H1 (cell line): ENCODE data around the gene KHSRP. TPM values are rescaled to one million over a fixed set of nuclear protein-coding genes. Genes with fewer than 3 reads are reported as not detected.
A peak's percentile ranks its signal among the peaks of the same experiment; 100 is the strongest.

Experiments used
- CTCF ChIA-PET: fragments of 300-600 bp; sonication (Branson Sonifier 250); formaldehyde crosslinking; loops from one replicate; lab custom pipeline; 2021; ENCODE audit not compliant: partially characterized antibody; lab: Charles Lee
- POLR2A ChIA-PET: fragments of 300-600 bp; sonication (Branson Sonifier 250); formaldehyde crosslinking; loops from one replicate; lab custom pipeline; 2021; ENCODE audit warnings: inconsistent platforms; ENCODE audit not compliant: partially characterized antibody; lab: Charles Lee
- DNase-seq, 2 experiments: peaks; one replicate each; pipeline versions ENCODE4 v3.0.0 to v3.0.0-alpha.2; 2010 to 2022; ENCODE audit warnings: low spot score in 2 of 2, low read depth in 1 of 2, mixed read lengths in 1 of 2
- FAIRE-seq: peaks from 2 replicates; lab custom pipeline; 2011; peaks lifted over from hg19 to GRCh38; lab: Jason Lieb, UNC
- H2AFZ ChIP-seq: 2 replicates; pipeline ENCODE4 v1.8.1; 2012; ENCODE audit warnings: low read length, inconsistent platforms
- H2AK5ac ChIP-seq: 2 replicates; pipeline ENCODE4 v1.6.1; 2013; ENCODE audit warnings: low read depth, low read length
- H2BK120ac ChIP-seq: replicated peaks from 2 replicates; pipeline ENCODE3; 2013; ENCODE audit warnings: low read depth, low read length, inconsistent platforms
- H2BK12ac ChIP-seq: 2 replicates; pipeline ENCODE4 v1.6.1; 2013; ENCODE audit warnings: low read depth, low read length
- H2BK15ac ChIP-seq: 2 replicates; pipeline ENCODE4 v1.6.1; 2013; ENCODE audit warnings: low read length
- H2BK20ac ChIP-seq: 2 replicates; pipeline ENCODE4 v1.6.1; 2013; ENCODE audit warnings: low read length
- H2BK5ac ChIP-seq: 2 replicates; pipeline ENCODE4 v1.6.1; 2013; ENCODE audit warnings: low read depth, low read length
- H3K14ac ChIP-seq: 2 replicates; pipeline ENCODE4 v1.6.1; 2013; ENCODE audit warnings: inconsistent platforms; ENCODE audit not compliant: insufficient read length
- H3K18ac ChIP-seq: 2 replicates; pipeline ENCODE4 v1.6.1; 2013; ENCODE audit warnings: low read length; ENCODE audit errors: extremely low read depth
- H3K23ac ChIP-seq: 2 replicates; pipeline ENCODE4 v1.6.1; 2013; ENCODE audit warnings: inconsistent platforms; ENCODE audit not compliant: insufficient read length
- H3K23me2 ChIP-seq: 2 replicates; pipeline ENCODE4 v1.6.1; 2013; ENCODE audit warnings: low read depth, low read length
- H3K27ac ChIP-seq: 2 replicates; pipeline ENCODE4 v1.6.1; 2011; ENCODE audit warnings: low read depth, low read length, inconsistent platforms
- H3K27me3 ChIP-seq, 4 experiments: replicated peaks in 1 of 4; 1 replicate in 1 of 4; 2 replicates in 3 of 4; pipeline versions ENCODE4 v1.6.1 to v1.8.1; 2011 to 2013; ENCODE audit warnings: low read length in 3 of 4, mild to moderate bottlenecking in 3 of 4, inconsistent platforms in 2 of 4, mixed read lengths in 2 of 4, moderate library complexity in 1 of 4; ENCODE audit not compliant: control insufficient read depth in 3 of 4, insufficient read depth in 3 of 4; ENCODE audit errors: extremely low read depth in 1 of 4
- H3K36me3 ChIP-seq, 4 experiments: 2 replicates each; pipeline versions ENCODE4 v1.6.1 to v1.8.1; 2011 to 2013; ENCODE audit warnings: mild to moderate bottlenecking in 4 of 4, low read length in 3 of 4, moderate library complexity in 2 of 4, control low read depth in 1 of 4, inconsistent platforms in 1 of 4; ENCODE audit not compliant: insufficient read depth in 4 of 4, control insufficient read depth in 2 of 4
- H3K4ac ChIP-seq: replicated peaks from 2 replicates; pipeline ENCODE3; 2013; ENCODE audit warnings: low read length, low read depth, mixed read lengths, inconsistent platforms; ENCODE audit not compliant: insufficient read length
- H3K4me1 ChIP-seq, 4 experiments: replicated peaks in 1 of 4; 1 replicate in 1 of 4; 2 replicates in 3 of 4; pipeline versions ENCODE4 v1.6.1 to v1.8.1; 2011 to 2013; ENCODE audit warnings: low read length in 3 of 4, inconsistent platforms in 2 of 4, mixed read lengths in 1 of 4; ENCODE audit not compliant: insufficient read depth in 4 of 4, control insufficient read depth in 3 of 4
- H3K4me2 ChIP-seq, 2 experiments: 2 replicates each; pipeline versions ENCODE4 v1.6.1 to v1.8.1; 2011 to 2013; ENCODE audit warnings: low read depth in 2 of 2, low read length in 2 of 2, control low read depth in 1 of 2, inconsistent platforms in 1 of 2, mild to moderate bottlenecking in 1 of 2; ENCODE audit not compliant: insufficient read depth in 1 of 2
- H3K4me3 ChIP-seq, 4 experiments: fragments of 200-600, 300-600 bp in 1 of 4; sonication (generic), shearing (Covaris generic), sonication (Bioruptor Twin) in 1 of 4; 2 replicates each; pipeline versions ENCODE4 v1.5.1 to v1.8.1; 2011 to 2016; ENCODE audit warnings: low read length in 4 of 4, low read depth in 3 of 4, control low read depth in 2 of 4, inconsistent platforms in 2 of 4, mild to moderate bottlenecking in 2 of 4, mixed read lengths in 1 of 4, moderate library complexity in 1 of 4; ENCODE audit not compliant: insufficient read depth in 2 of 4; ENCODE audit errors: extremely low read depth in 1 of 4
- H3K56ac ChIP-seq: replicated peaks from 2 replicates; pipeline ENCODE3; 2013; ENCODE audit warnings: low read depth, mild to moderate bottlenecking, mixed read lengths, low read length, inconsistent platforms; ENCODE audit not compliant: insufficient read length
- H3K79me1 ChIP-seq: 2 replicates; pipeline ENCODE4 v1.6.1; 2013; ENCODE audit warnings: low read depth, low read length, control low read depth
- H3K79me2 ChIP-seq, 2 experiments: 2 replicates each; pipeline versions ENCODE4 v1.6.1 to v1.8.1; 2012 to 2013; ENCODE audit warnings: low read length in 2 of 2, mild to moderate bottlenecking in 2 of 2, inconsistent platforms in 1 of 2; ENCODE audit not compliant: insufficient read depth in 2 of 2, control insufficient read depth in 1 of 2
- H3K9ac ChIP-seq, 4 experiments: replicated peaks in 1 of 4; 1 replicate in 1 of 4; 2 replicates in 3 of 4; pipeline versions ENCODE4 v1.6.1 to v1.8.1; 2011 to 2013; ENCODE audit warnings: low read depth in 3 of 4, low read length in 3 of 4, control low read depth in 2 of 4, mild to moderate bottlenecking in 2 of 4, moderate library complexity in 2 of 4, inconsistent platforms in 1 of 4; ENCODE audit errors: extremely low read depth in 1 of 4
- H3K9me3 ChIP-seq, 2 experiments: 2 replicates each; pipeline versions ENCODE4 v1.6.1 to v1.8.1; 2012 to 2013; ENCODE audit warnings: mild to moderate bottlenecking in 2 of 2, moderate library complexity in 2 of 2, control low read depth in 1 of 2, inconsistent platforms in 1 of 2, low read depth in 1 of 2, low read length in 1 of 2, mixed read lengths in 1 of 2; ENCODE audit not compliant: insufficient read depth in 2 of 2
- H4K20me1 ChIP-seq, 2 experiments: replicated peaks in 1 of 2; 2 replicates each; pipeline versions ENCODE3 to v1.8.1; 2011 to 2013; ENCODE audit warnings: inconsistent platforms in 2 of 2, low read length in 2 of 2, mild to moderate bottlenecking in 1 of 2; ENCODE audit not compliant: insufficient read depth in 2 of 2, control insufficient read depth in 1 of 2
- H4K5ac ChIP-seq: 2 replicates; pipeline ENCODE4 v1.6.1; 2013; ENCODE audit warnings: low read length, low read depth, mixed read lengths, inconsistent platforms; ENCODE audit not compliant: insufficient read length
- H4K8ac ChIP-seq: 2 replicates; pipeline ENCODE4 v1.8.0; 2013; ENCODE audit warnings: mild to moderate bottlenecking, moderate library complexity, low read length, inconsistent platforms; ENCODE audit not compliant: insufficient read depth; ENCODE audit errors: extremely low read depth
- H4K91ac ChIP-seq: replicated peaks from 2 replicates; pipeline ENCODE3; 2013; ENCODE audit warnings: low read length, mixed read lengths, inconsistent platforms; ENCODE audit not compliant: insufficient read length
- KDM1A ChIP-seq: fragments of 200-600, 300-600 bp; sonication (generic); IDR thresholded peaks from 2 replicates; pipeline ENCODE4 v1.7.1; 2016; ENCODE audit warnings: mild to moderate bottlenecking, low read length, borderline replicate concordance
- YY1 ChIP-seq: IDR thresholded peaks from 2 replicates; pipeline ENCODE4 v1.6.1; 2011; ENCODE audit warnings: low read depth, mild to moderate bottlenecking, low read length
- WGBS, 2 experiments: shearing (Covaris generic) in 1 of 2; methylation state at CpG; one replicate each; pipeline versions ENCODE4 v1.1.6 to v1.1.7; 2013 to 2015; ENCODE audit warnings: low lambda C conversion rate in 2 of 2, mixed read lengths in 2 of 2, inconsistent platforms in 1 of 2, low coverage in 1 of 2, missing lambda C conversion rate in 1 of 2; ENCODE audit not compliant: insufficient replicate concordance in 2 of 2, insufficient coverage in 1 of 2, insufficient read length in 1 of 2; ENCODE audit errors: extremely low coverage in 1 of 2, missing lambda C conversion rate in 1 of 2; 5-methylcytosine and 5-hydroxymethylcytosine counted together
- polyA plus RNA-seq, 7 experiments: library from polyadenylated mRNA; depleted of rRNA in 3 of 7; stranded (reverse) in 5 of 7; unstranded in 2 of 7; fragments of >200 nt in 5 of 7; fragments of 200-250 nt in 2 of 7; gene quantifications; 1 replicate in 5 of 7; 2 replicates in 1 of 7; 4 replicates in 1 of 7; pipeline versions ENCODE4 v1.2.1 to v1.2.3, GENCODE V29; 2011 to 2013; ENCODE audit warnings: missing spikeins in 2 of 7, mixed read lengths in 2 of 7
- total RNA-seq: library from RNA; stranded (reverse); fragmentation: NEBNext Ultra II Directional; extraction: Animal tissue kit (Norgen Biotek cat#: 25700); gene quantifications from 2 replicates; pipeline ENCODE4 v1.2.1, GENCODE V29; 2021

Gene KHSRP
- total and polyA plus RNA-seq, 2 of the 8 experiments (the other 6 are each of a cell fraction or from before 2014, with no cell fraction given): 143 to 573 TPM

- Histone ChIP-seq H4K20me1 (peaks cover 3 to 18% of the 10 kb centered on the region in 2 experiments), H4K8ac (no peak overlapping the region), H3K9ac (no peak overlapping the region), H3K4me2 (0 out of 4 replicates have a peak overlapping the region, but pooled peaks of 1 of the 2 experiments have one; percentile 15), H3K23me2 (no peaks in the 10 kb centered on the region), H3K27ac (peak overlapping the region; percentile 13; the same call in 1 of the 2 replicates), H3K14ac (no peak overlapping the region), H3K4me3 (no peak overlapping the region), H2BK20ac (no peak overlapping the region), H2BK12ac (no peak overlapping the region; the same call in 1 of the 2 replicates), H3K27me3 (no peaks in the 10 kb centered on the region), H3K4ac (no peak overlapping the region), H3K79me2 (no peaks in the 10 kb centered on the region), H4K5ac (no peak overlapping the region), H3K23ac (no peak overlapping the region), H3K79me1 (no peaks in the 10 kb centered on the region), H3K36me3 (peaks cover 10 to 38% (median 26%) of the 10 kb centered on the region in 4 experiments), H2BK15ac (no peak overlapping the region), H2AK5ac (no peak overlapping the region), H4K91ac (no peak overlapping the region), H3K9me3 (no peaks in the 10 kb centered on the region), H2BK120ac (no peak overlapping the region), H3K56ac (no peak overlapping the region), H3K18ac (no peak overlapping the region), H2BK5ac (no peak overlapping the region), H3K4me1 (peaks cover 0 to 12% (median 6%) of the 10 kb centered on the region in 4 experiments; a peak in 6 of 7 replicates), H2AFZ (no peak overlapping the region)
- no peak for DNase-seq
- ChIA-PET POLR2A (interaction anchor here (0.9 to 3.3 kb wide), 6 partner anchors 8 to 19 kb away, joined by 3 to 20 read pairs (median 6); partner anchors contain the start of genes GTF2F1 and KHSRP), CTCF (interaction anchor here (0.6 to 2.7 kb wide), 9 partner anchors 8 to 286 kb away, joined by 3 to 11 read pairs (median 3); partner anchors contain the start of gene PSPN)
- 79% methylated on average over 12 of the region's 12 CpGs; no CpG with 5 or more reads in 1 of the 2 experiments for WGBS, 2 experiments
- TF ChIP-seq YY1: no peak
- TF ChIP-seq KDM1A: 0 out of 2 replicates have a peak, but pooled peaks have one; percentile 15
- no peak for FAIRE-seq
These were observed 12.6 kb downstream of the KHSRP start for GRCh38 chr19:6412061-6412446.
